HEK293T (cell line): ENCODE data around the gene ZDHHC11.

Source experiments
- BHLHE40 ChIP-seq: fragments of 450-650 bp; IDR thresholded peaks from 2 replicates; pipeline ENCODE4 v1.6.1; 2016; ENCODE audit warnings: mild to moderate bottlenecking, moderate library complexity, borderline replicate concordance
- FOXA1 ChIP-seq: fragments of 450-650 bp; IDR thresholded peaks from 2 replicates; pipeline ENCODE4 v1.6.1; 2016; ENCODE audit warnings: mild to moderate bottlenecking
- FOXK2 ChIP-seq: fragments of 450-650 bp; IDR thresholded peaks from 2 replicates; pipeline ENCODE4 v1.6.1; 2016; ENCODE audit warnings: mild to moderate bottlenecking
- FOXM1 ChIP-seq: fragments of 450-650 bp; IDR thresholded peaks from 2 replicates; pipeline ENCODE4 v1.6.1; 2017; ENCODE audit warnings: mild to moderate bottlenecking, borderline replicate concordance
- L3MBTL2 ChIP-seq: fragments of 450-650 bp; conservative IDR thresholded peaks from 2 replicates; pipeline ENCODE4 v1.6.1; 2016; ENCODE audit warnings: mild to moderate bottlenecking
- SP1 ChIP-seq: fragments of 450-650 bp; IDR thresholded peaks from 2 replicates; pipeline ENCODE4 v1.6.1; 2017
- SUZ12 ChIP-seq: fragments of 450-650 bp; IDR thresholded peaks from 2 replicates; pipeline ENCODE4 v1.6.1; 2016; ENCODE audit warnings: mild to moderate bottlenecking
- TARDBP ChIP-seq: fragments of 450-650 bp; IDR thresholded peaks from 2 replicates; pipeline ENCODE4 v1.6.1; 2016
- ZNF384 ChIP-seq: fragments of 450-650 bp; IDR thresholded peaks from 2 replicates; pipeline ENCODE4 v1.6.1; 2016

- TF ChIP-seq FOXA1 (no peak), SP1 (no peak), BHLHE40 (no peak), ZNF384 (no peak), TARDBP (no peak), SUZ12 (no peak), FOXK2 (no peak), FOXM1 (no peak), L3MBTL2 (no peak)
Observed at GRCh38 chr5:876398-877365, 25.9 kb upstream of the ZDHHC11 start.
